H1 (cell line): ENCODE data around the gene U2SURP. TPM values are rescaled to one million over a fixed set of nuclear protein-coding genes. Genes with fewer than 3 reads are reported as not detected.

ENCODE experiments used
- CTCF ChIA-PET: fragments of 300-600 bp; sonication (Branson Sonifier 250); formaldehyde crosslinking; loops from one replicate; lab custom pipeline; 2021; ENCODE audit not compliant: partially characterized antibody; lab: Charles Lee
- POLR2A ChIA-PET: fragments of 300-600 bp; sonication (Branson Sonifier 250); formaldehyde crosslinking; loops from one replicate; lab custom pipeline; 2021; ENCODE audit warnings: inconsistent platforms; ENCODE audit not compliant: partially characterized antibody; lab: Charles Lee
- DNase-seq, 2 experiments: peaks; one replicate each; pipeline versions ENCODE4 v3.0.0 to v3.0.0-alpha.2; 2010 to 2022; ENCODE audit warnings: low spot score in 2 of 2, low read depth in 1 of 2, mixed read lengths in 1 of 2
- FAIRE-seq: peaks from 2 replicates; lab custom pipeline; 2011; peaks lifted over from hg19 to GRCh38; lab: Jason Lieb, UNC
- H2AFZ ChIP-seq: 2 replicates; pipeline ENCODE4 v1.8.1; 2012; ENCODE audit warnings: low read length, inconsistent platforms
- H2AK5ac ChIP-seq: 2 replicates; pipeline ENCODE4 v1.6.1; 2013; ENCODE audit warnings: low read depth, low read length
- H2BK120ac ChIP-seq: replicated peaks from 2 replicates; pipeline ENCODE3; 2013; ENCODE audit warnings: low read depth, low read length, inconsistent platforms
- H2BK12ac ChIP-seq: 2 replicates; pipeline ENCODE4 v1.6.1; 2013; ENCODE audit warnings: low read depth, low read length
- H2BK15ac ChIP-seq: 2 replicates; pipeline ENCODE4 v1.6.1; 2013; ENCODE audit warnings: low read length
- H2BK20ac ChIP-seq: 2 replicates; pipeline ENCODE4 v1.6.1; 2013; ENCODE audit warnings: low read length
- H2BK5ac ChIP-seq: 2 replicates; pipeline ENCODE4 v1.6.1; 2013; ENCODE audit warnings: low read depth, low read length
- H3K14ac ChIP-seq: 2 replicates; pipeline ENCODE4 v1.6.1; 2013; ENCODE audit warnings: inconsistent platforms; ENCODE audit not compliant: insufficient read length
- H3K18ac ChIP-seq: 2 replicates; pipeline ENCODE4 v1.6.1; 2013; ENCODE audit warnings: low read length; ENCODE audit errors: extremely low read depth
- H3K23ac ChIP-seq: 2 replicates; pipeline ENCODE4 v1.6.1; 2013; ENCODE audit warnings: inconsistent platforms; ENCODE audit not compliant: insufficient read length
- H3K23me2 ChIP-seq: 2 replicates; pipeline ENCODE4 v1.6.1; 2013; ENCODE audit warnings: low read depth, low read length
- H3K27ac ChIP-seq: 2 replicates; pipeline ENCODE4 v1.6.1; 2011; ENCODE audit warnings: low read depth, low read length, inconsistent platforms
- H3K27me3 ChIP-seq, 4 experiments: replicated peaks in 1 of 4; 1 replicate in 1 of 4; 2 replicates in 3 of 4; pipeline versions ENCODE4 v1.6.1 to v1.8.1; 2011 to 2013; ENCODE audit warnings: low read length in 3 of 4, mild to moderate bottlenecking in 3 of 4, inconsistent platforms in 2 of 4, mixed read lengths in 2 of 4, moderate library complexity in 1 of 4; ENCODE audit not compliant: control insufficient read depth in 3 of 4, insufficient read depth in 3 of 4; ENCODE audit errors: extremely low read depth in 1 of 4
- H3K36me3 ChIP-seq, 4 experiments: 2 replicates each; pipeline versions ENCODE4 v1.6.1 to v1.8.1; 2011 to 2013; ENCODE audit warnings: mild to moderate bottlenecking in 4 of 4, low read length in 3 of 4, moderate library complexity in 2 of 4, control low read depth in 1 of 4, inconsistent platforms in 1 of 4; ENCODE audit not compliant: insufficient read depth in 4 of 4, control insufficient read depth in 2 of 4
- H3K4ac ChIP-seq: replicated peaks from 2 replicates; pipeline ENCODE3; 2013; ENCODE audit warnings: low read length, low read depth, mixed read lengths, inconsistent platforms; ENCODE audit not compliant: insufficient read length
- H3K4me1 ChIP-seq, 4 experiments: replicated peaks in 1 of 4; 1 replicate in 1 of 4; 2 replicates in 3 of 4; pipeline versions ENCODE4 v1.6.1 to v1.8.1; 2011 to 2013; ENCODE audit warnings: low read length in 3 of 4, inconsistent platforms in 2 of 4, mixed read lengths in 1 of 4; ENCODE audit not compliant: insufficient read depth in 4 of 4, control insufficient read depth in 3 of 4
- H3K4me2 ChIP-seq, 2 experiments: 2 replicates each; pipeline versions ENCODE4 v1.6.1 to v1.8.1; 2011 to 2013; ENCODE audit warnings: low read depth in 2 of 2, low read length in 2 of 2, control low read depth in 1 of 2, inconsistent platforms in 1 of 2, mild to moderate bottlenecking in 1 of 2; ENCODE audit not compliant: insufficient read depth in 1 of 2
- H3K4me3 ChIP-seq, 4 experiments: fragments of 200-600, 300-600 bp in 1 of 4; sonication (generic), shearing (Covaris generic), sonication (Bioruptor Twin) in 1 of 4; 2 replicates each; pipeline versions ENCODE4 v1.5.1 to v1.8.1; 2011 to 2016; ENCODE audit warnings: low read length in 4 of 4, low read depth in 3 of 4, control low read depth in 2 of 4, inconsistent platforms in 2 of 4, mild to moderate bottlenecking in 2 of 4, mixed read lengths in 1 of 4, moderate library complexity in 1 of 4; ENCODE audit not compliant: insufficient read depth in 2 of 4; ENCODE audit errors: extremely low read depth in 1 of 4
- H3K56ac ChIP-seq: replicated peaks from 2 replicates; pipeline ENCODE3; 2013; ENCODE audit warnings: low read depth, mild to moderate bottlenecking, mixed read lengths, low read length, inconsistent platforms; ENCODE audit not compliant: insufficient read length
- H3K79me1 ChIP-seq: 2 replicates; pipeline ENCODE4 v1.6.1; 2013; ENCODE audit warnings: low read depth, low read length, control low read depth
- H3K79me2 ChIP-seq, 2 experiments: 2 replicates each; pipeline versions ENCODE4 v1.6.1 to v1.8.1; 2012 to 2013; ENCODE audit warnings: low read length in 2 of 2, mild to moderate bottlenecking in 2 of 2, inconsistent platforms in 1 of 2; ENCODE audit not compliant: insufficient read depth in 2 of 2, control insufficient read depth in 1 of 2
- H3K9ac ChIP-seq, 4 experiments: replicated peaks in 1 of 4; 1 replicate in 1 of 4; 2 replicates in 3 of 4; pipeline versions ENCODE4 v1.6.1 to v1.8.1; 2011 to 2013; ENCODE audit warnings: low read depth in 3 of 4, low read length in 3 of 4, control low read depth in 2 of 4, mild to moderate bottlenecking in 2 of 4, moderate library complexity in 2 of 4, inconsistent platforms in 1 of 4; ENCODE audit errors: extremely low read depth in 1 of 4
- H3K9me3 ChIP-seq, 2 experiments: 2 replicates each; pipeline versions ENCODE4 v1.6.1 to v1.8.1; 2012 to 2013; ENCODE audit warnings: mild to moderate bottlenecking in 2 of 2, moderate library complexity in 2 of 2, control low read depth in 1 of 2, inconsistent platforms in 1 of 2, low read depth in 1 of 2, low read length in 1 of 2, mixed read lengths in 1 of 2; ENCODE audit not compliant: insufficient read depth in 2 of 2
- H4K20me1 ChIP-seq, 2 experiments: replicated peaks in 1 of 2; 2 replicates each; pipeline versions ENCODE3 to v1.8.1; 2011 to 2013; ENCODE audit warnings: inconsistent platforms in 2 of 2, low read length in 2 of 2, mild to moderate bottlenecking in 1 of 2; ENCODE audit not compliant: insufficient read depth in 2 of 2, control insufficient read depth in 1 of 2
- H4K5ac ChIP-seq: 2 replicates; pipeline ENCODE4 v1.6.1; 2013; ENCODE audit warnings: low read length, low read depth, mixed read lengths, inconsistent platforms; ENCODE audit not compliant: insufficient read length
- H4K8ac ChIP-seq: 2 replicates; pipeline ENCODE4 v1.8.0; 2013; ENCODE audit warnings: mild to moderate bottlenecking, moderate library complexity, low read length, inconsistent platforms; ENCODE audit not compliant: insufficient read depth; ENCODE audit errors: extremely low read depth
- H4K91ac ChIP-seq: replicated peaks from 2 replicates; pipeline ENCODE3; 2013; ENCODE audit warnings: low read length, mixed read lengths, inconsistent platforms; ENCODE audit not compliant: insufficient read length
- ASH2L ChIP-seq: fragments of 200-600, 300-600 bp; sonication (generic); IDR thresholded peaks from one replicate; pipeline ENCODE4 v1.7.1; 2017; ENCODE audit warnings: low read length
- EZH2 ChIP-seq: fragments of 200-600 bp; sonication (generic); IDR thresholded peaks from 2 replicates; pipeline ENCODE4 v1.7.1; 2012; ENCODE audit warnings: low read depth, mild to moderate bottlenecking, moderate library complexity, low read length, inconsistent platforms; ENCODE audit not compliant: severe bottlenecking
- GABPA ChIP-seq: IDR thresholded peaks from 2 replicates; pipeline ENCODE4 v1.6.1; 2011; ENCODE audit warnings: mild to moderate bottlenecking, low read length, moderate library complexity, borderline replicate concordance; ENCODE audit not compliant: insufficient read depth
- JUND ChIP-seq: IDR thresholded peaks from 2 replicates; pipeline ENCODE4 v1.6.1; 2011; ENCODE audit warnings: mild to moderate bottlenecking, improper control_type of control experiment, low read length
- KDM4A ChIP-seq: IDR thresholded peaks from one replicate; pipeline ENCODE4 v1.7.1; 2012; ENCODE audit warnings: low read depth, mild to moderate bottlenecking, moderate library complexity, low read length, inconsistent platforms; ENCODE audit not compliant: severe bottlenecking
- NRF1 ChIP-seq: IDR thresholded peaks from 2 replicates; pipeline ENCODE4 v1.6.1; 2011; ENCODE audit warnings: mild to moderate bottlenecking, low read depth, low read length, improper control_type of control experiment
- SIN3A ChIP-seq, 2 experiments: IDR thresholded peaks in 1 of 2; conservative IDR thresholded peaks in 1 of 2; 2 replicates each; pipeline ENCODE4 v1.6.1; 2011 to 2012; ENCODE audit warnings: low read length in 2 of 2, improper control_type of control experiment in 1 of 2, low read depth in 1 of 2, mild to moderate bottlenecking in 1 of 2
- SRF ChIP-seq: IDR thresholded peaks from 2 replicates; pipeline ENCODE4 v1.6.1; 2011; ENCODE audit warnings: mild to moderate bottlenecking, low read depth, low read length, moderate library complexity
- ZNF274 ChIP-seq: IDR thresholded peaks from 2 replicates; pipeline ENCODE4 v1.7.0; 2012; ENCODE audit warnings: low read length, borderline replicate concordance; ENCODE audit errors: extremely low read depth
- whole genome bisulfite sequencing, 2 experiments: shearing (Covaris generic) in 1 of 2; methylation state at CpG; one replicate each; pipeline versions ENCODE4 v1.1.6 to v1.1.7; 2013 to 2015; ENCODE audit warnings: low lambda C conversion rate in 2 of 2, mixed read lengths in 2 of 2, inconsistent platforms in 1 of 2, low coverage in 1 of 2, missing lambda C conversion rate in 1 of 2; ENCODE audit not compliant: insufficient replicate concordance in 2 of 2, insufficient coverage in 1 of 2, insufficient read length in 1 of 2; ENCODE audit errors: extremely low coverage in 1 of 2, missing lambda C conversion rate in 1 of 2; 5-methylcytosine and 5-hydroxymethylcytosine counted together
- polyA plus RNA-seq, 7 experiments: library from polyadenylated mRNA; depleted of rRNA in 3 of 7; stranded (reverse) in 5 of 7; unstranded in 2 of 7; fragments of >200 nt in 5 of 7; fragments of 200-250 nt in 2 of 7; gene quantifications; 1 replicate in 5 of 7; 2 replicates in 1 of 7; 4 replicates in 1 of 7; pipeline versions ENCODE4 v1.2.1 to v1.2.3, GENCODE V29; 2011 to 2013; ENCODE audit warnings: missing spikeins in 2 of 7, mixed read lengths in 2 of 7
- total RNA-seq: library from RNA; stranded (reverse); fragmentation: NEBNext Ultra II Directional; extraction: Animal tissue kit (Norgen Biotek cat#: 25700); gene quantifications from 2 replicates; pipeline ENCODE4 v1.2.1, GENCODE V29; 2021

The U2SURP gene
- total and polyA plus RNA-seq, 2 of the 8 experiments (the other 6 are each of a cell fraction or from before 2014, with no cell fraction given), result 22.2 to 167 TPM

DNA sequence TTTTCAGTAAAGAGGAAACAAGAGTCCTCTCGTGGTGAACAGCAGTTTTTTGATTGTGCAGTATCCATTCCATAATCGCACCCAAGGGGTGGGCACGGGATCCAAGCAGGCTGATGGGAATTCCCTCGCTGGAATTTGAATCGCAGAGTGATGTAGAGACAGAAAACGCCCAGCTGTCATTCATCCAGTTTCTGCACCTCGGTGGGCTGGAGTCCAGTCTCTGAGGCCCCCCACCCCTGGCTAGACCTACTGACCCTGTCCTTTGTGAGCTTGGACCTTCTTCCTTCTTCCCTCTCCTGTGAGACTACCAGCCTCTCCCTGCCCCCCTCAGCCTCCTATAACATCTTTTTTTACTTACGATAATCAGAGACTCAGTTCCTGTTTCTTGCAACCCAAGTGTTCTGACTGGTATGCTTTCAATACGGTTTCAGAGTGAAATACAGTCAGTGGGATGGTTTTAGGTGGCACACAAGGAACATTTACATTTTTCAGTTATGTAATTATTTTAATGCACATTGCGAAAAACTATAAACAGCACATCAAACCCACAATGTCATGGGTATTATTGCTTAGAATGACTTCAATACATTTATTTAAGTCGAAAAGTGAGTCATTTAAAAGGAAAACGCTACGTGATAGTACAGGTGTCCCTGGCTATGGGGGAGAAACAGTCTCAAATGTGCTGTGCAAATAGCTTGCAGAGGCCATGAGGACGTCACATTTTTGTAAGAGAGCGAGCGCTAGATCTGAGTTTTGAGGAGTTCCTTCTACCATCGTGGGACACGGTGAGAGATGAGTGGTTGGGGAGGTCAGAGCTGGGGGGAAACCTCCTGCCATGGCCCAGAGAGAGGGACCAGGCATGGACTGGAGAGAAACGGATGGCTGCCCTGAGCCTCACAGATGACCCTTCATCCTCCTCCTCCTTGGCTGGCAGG is 80.7 kb downstream of the U2SURP start:
- no peak overlapping the region for H3K56ac ChIP-seq
- no peak overlapping the region for H4K91ac ChIP-seq
- peaks cover 0 to 14% of the 10 kb centered on the region in 2 experiments; a peak in 2 of 4 replicates for H3K9me3 ChIP-seq
- H4K20me1 ChIP-seq, result no peaks in the 10 kb centered on the region
- FAIRE-seq (no peak), DNase-seq (no peak)
- H3K79me2 ChIP-seq, result no peaks in the 10 kb centered on the region
- no peak overlapping the region for H3K18ac ChIP-seq
- no peak overlapping the region for H3K4ac ChIP-seq
- no peak overlapping the region for H4K5ac ChIP-seq
- H2AK5ac ChIP-seq, result no peak overlapping the region
- WGBS, 2 experiments, result 90% methylated on average over 19 of the region's 19 CpGs; no CpG with 5 or more reads in 1 of the 2 experiments
- H2BK120ac ChIP-seq, result no peak overlapping the region
- H3K23me2 ChIP-seq, result no peaks in the 10 kb centered on the region
- no peak overlapping the region for H2BK12ac ChIP-seq
- ChIA-PET CTCF (interaction anchor here (0.7 to 3.3 kb wide), 2 partner anchors 11 to 495 kb away, joined by 3 to 16 read pairs; no protein-coding TSS in a partner anchor), POLR2A (interaction anchor here (0.6 kb wide), 1 partner anchor 436 kb away, joined by 3 read pairs; no protein-coding TSS in a partner anchor)
- no peak overlapping the region for H2BK15ac ChIP-seq
- H3K27me3 ChIP-seq, result no peaks in the 10 kb centered on the region
- no peak overlapping the region for H3K4me3 ChIP-seq
- H2BK20ac ChIP-seq, result no peak overlapping the region
- H3K9ac ChIP-seq, result no peak overlapping the region
- H3K23ac ChIP-seq, result no peak overlapping the region
- no peak overlapping the region for H3K4me2 ChIP-seq
- no peaks in the 10 kb centered on the region for H3K79me1 ChIP-seq
- no peaks in the 10 kb centered on the region; a peak in 1 of 8 replicates for H3K36me3 ChIP-seq
- no peak overlapping the region for H4K8ac ChIP-seq
- no peaks in the 10 kb centered on the region; a peak in 1 of 7 replicates for H3K4me1 ChIP-seq
- no peak overlapping the region; the same call in 1 of the 2 replicates for H2AFZ ChIP-seq
- H3K14ac ChIP-seq, result no peak overlapping the region
- no peak overlapping the region for H3K27ac ChIP-seq
- no peak overlapping the region for H2BK5ac ChIP-seq
- TF ChIP-seq KDM4A (no peak), SIN3A (conservative IDR thresholded peaks at IDR 0.05 in 1 of 2, IDR thresholded peaks at IDR 0.05 in 1 of 2; ENCODE audit: low read depth in 1 of 2, low read length in 2 of 2) (no peak), EZH2 (no peak), NRF1 (no peak), ASH2L (no peak), SRF (no peak), GABPA (no peak), JUND (no peak), ZNF274 (no peak)
